ENCODE data around the gene SOCS1. TPM values are rescaled to one million over a fixed set of nuclear protein-coding genes. Genes with fewer than 3 reads are reported as not detected.

The SOCS1 gene
- total and polyA plus RNA-seq, 9 of the 15 experiments (the other 6 are each of a cell fraction or from before 2014, with no cell fraction given), result 0.04 to 7.5 (median 2.3) TPM

DNA sequence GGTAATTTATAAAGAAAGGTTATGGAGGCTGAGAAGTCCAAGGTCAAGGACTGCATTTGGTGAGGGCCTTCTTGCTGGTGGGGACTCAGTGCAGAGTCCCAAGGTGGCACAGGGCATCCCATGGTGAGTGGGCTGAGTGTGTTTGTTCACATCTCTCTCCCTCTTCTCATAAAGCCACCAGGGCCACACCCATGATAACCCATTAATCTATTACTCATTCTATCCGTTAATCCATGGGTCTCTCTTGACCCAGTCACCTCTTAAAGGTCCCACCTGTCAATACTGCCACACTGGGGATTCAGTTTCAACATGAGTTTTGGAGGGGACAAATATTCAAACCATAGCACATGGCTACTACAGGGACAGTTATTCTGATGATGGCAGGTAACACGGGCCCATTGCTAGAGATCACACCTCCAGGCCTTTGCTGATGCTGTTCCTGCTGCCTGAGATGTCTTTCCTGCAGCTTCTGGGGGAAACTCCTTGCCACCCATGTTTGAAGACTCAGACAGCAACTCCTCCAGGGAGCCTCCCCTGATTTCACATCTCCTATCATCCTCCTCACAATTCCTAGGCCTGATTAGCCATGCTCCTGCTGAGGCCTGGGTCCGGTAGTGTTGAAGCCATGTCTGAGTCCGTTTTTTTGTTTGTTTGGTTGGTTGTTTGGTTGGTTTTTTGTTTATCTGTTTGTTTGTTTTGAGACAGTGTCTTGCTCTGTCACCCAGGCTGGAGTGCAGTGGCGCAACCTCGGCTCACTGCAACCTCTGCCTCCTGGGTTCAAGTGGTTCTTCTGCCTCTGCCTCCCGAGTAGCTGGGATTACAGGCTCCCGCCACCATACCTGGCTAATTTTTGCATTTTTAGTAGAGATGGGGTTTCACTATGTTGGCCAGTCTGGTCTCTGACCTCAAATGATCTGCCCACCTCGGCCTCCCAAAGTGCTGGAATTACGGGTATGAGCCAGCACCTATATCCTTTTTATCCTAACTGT is 16.1 kb downstream of the SOCS1 start (continued):
- TF ChIP-seq BRCA1 (IDR thresholded peaks at IDR 0.05), result no peak
- TF ChIP-seq BRCA1 (CRISPR knock-in tag; IDR thresholded peaks at IDR 0.05), result no peak
- no peak for TF ChIP-seq RBM14 (IDR thresholded peaks at IDR 0.05; ENCODE audit: borderline replicate concordance, insufficient read depth, low read depth, low read length)
- 0 out of 4 replicates have a peak, but pooled peaks of 1 of the 2 experiments have one; percentile 21 for TF ChIP-seq RCOR1 (IDR thresholded peaks at IDR 0.05; ENCODE audit: borderline replicate concordance in 1 of 2, low read depth in 2 of 2, low read length in 2 of 2)
- TF ChIP-seq, protein P1, sequence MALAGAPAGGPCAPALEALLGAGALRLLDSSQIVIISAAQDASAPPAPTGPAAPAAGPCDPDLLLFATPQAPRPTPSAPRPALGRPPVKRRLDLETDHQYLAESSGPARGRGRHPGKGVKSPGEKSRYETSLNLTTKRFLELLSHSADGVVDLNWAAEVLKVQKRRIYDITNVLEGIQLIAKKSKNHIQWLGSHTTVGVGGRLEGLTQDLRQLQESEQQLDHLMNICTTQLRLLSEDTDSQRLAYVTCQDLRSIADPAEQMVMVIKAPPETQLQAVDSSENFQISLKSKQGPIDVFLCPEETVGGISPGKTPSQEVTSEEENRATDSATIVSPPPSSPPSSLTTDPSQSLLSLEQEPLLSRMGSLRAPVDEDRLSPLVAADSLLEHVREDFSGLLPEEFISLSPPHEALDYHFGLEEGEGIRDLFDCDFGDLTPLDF (CRISPR knock-in tag; IDR thresholded peaks at IDR 0.05), result no peak
- TF ChIP-seq ZNF282 (CRISPR knock-in tag; IDR thresholded peaks at IDR 0.05), result no peak
- TF ChIP-seq, protein P2, sequence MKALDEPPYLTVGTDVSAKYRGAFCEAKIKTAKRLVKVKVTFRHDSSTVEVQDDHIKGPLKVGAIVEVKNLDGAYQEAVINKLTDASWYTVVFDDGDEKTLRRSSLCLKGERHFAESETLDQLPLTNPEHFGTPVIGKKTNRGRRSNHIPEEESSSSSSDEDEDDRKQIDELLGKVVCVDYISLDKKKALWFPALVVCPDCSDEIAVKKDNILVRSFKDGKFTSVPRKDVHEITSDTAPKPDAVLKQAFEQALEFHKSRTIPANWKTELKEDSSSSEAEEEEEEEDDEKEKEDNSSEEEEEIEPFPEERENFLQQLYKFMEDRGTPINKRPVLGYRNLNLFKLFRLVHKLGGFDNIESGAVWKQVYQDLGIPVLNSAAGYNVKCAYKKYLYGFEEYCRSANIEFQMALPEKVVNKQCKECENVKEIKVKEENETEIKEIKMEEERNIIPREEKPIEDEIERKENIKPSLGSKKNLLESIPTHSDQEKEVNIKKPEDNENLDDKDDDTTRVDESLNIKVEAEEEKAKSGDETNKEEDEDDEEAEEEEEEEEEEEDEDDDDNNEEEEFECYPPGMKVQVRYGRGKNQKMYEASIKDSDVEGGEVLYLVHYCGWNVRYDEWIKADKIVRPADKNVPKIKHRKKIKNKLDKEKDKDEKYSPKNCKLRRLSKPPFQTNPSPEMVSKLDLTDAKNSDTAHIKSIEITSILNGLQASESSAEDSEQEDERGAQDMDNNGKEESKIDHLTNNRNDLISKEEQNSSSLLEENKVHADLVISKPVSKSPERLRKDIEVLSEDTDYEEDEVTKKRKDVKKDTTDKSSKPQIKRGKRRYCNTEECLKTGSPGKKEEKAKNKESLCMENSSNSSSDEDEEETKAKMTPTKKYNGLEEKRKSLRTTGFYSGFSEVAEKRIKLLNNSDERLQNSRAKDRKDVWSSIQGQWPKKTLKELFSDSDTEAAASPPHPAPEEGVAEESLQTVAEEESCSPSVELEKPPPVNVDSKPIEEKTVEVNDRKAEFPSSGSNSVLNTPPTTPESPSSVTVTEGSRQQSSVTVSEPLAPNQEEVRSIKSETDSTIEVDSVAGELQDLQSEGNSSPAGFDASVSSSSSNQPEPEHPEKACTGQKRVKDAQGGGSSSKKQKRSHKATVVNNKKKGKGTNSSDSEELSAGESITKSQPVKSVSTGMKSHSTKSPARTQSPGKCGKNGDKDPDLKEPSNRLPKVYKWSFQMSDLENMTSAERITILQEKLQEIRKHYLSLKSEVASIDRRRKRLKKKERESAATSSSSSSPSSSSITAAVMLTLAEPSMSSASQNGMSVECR (CRISPR knock-in tag; IDR thresholded peaks at IDR 0.05), result no peak
- TF ChIP-seq, protein P3, sequence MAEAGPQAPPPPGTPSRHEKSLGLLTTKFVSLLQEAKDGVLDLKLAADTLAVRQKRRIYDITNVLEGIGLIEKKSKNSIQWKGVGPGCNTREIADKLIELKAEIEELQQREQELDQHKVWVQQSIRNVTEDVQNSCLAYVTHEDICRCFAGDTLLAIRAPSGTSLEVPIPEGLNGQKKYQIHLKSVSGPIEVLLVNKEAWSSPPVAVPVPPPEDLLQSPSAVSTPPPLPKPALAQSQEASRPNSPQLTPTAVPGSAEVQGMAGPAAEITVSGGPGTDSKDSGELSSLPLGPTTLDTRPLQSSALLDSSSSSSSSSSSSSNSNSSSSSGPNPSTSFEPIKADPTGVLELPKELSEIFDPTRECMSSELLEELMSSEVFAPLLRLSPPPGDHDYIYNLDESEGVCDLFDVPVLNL (CRISPR knock-in tag; IDR thresholded peaks at IDR 0.05; ENCODE audit: low read depth), result no peak
- TF ChIP-seq, protein P4, sequence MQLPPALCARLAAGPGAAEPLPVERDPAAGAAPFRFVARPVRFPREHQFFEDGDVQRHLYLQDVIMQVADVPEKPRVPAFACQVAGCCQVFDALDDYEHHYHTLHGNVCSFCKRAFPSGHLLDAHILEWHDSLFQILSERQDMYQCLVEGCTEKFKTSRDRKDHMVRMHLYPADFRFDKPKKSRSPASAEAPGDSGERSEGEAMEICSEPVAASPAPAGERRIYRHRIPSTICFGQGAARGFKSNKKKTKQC (CRISPR knock-in tag; IDR thresholded peaks at IDR 0.05), result no peak
- no peak for TF ChIP-seq SMARCB1 (IDR thresholded peaks at IDR 0.05; ENCODE audit: insufficient read length, low read depth)
- TF ChIP-seq SMAD4 (CRISPR knock-in tag; conservative IDR thresholded peaks at IDR 0.05), result no peak
- no peak for TF ChIP-seq TRIM28 (IDR thresholded peaks at IDR 0.05)
- TF ChIP-seq, protein P5, sequence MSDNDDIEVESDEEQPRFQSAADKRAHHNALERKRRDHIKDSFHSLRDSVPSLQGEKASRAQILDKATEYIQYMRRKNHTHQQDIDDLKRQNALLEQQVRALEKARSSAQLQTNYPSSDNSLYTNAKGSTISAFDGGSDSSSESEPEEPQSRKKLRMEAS (CRISPR knock-in tag; IDR thresholded peaks at IDR 0.05), result no peak
- no peak for TF ChIP-seq NFE2L1 (tag; IDR thresholded peaks at IDR 0.05; ENCODE audit: borderline replicate concordance, low read depth)
- TF ChIP-seq BCOR (IDR thresholded peaks at IDR 0.05), result peak; percentile 90
- TF ChIP-seq NFIC (IDR thresholded peaks at IDR 0.05), result no peak
- TF ChIP-seq RHOXF2B (CRISPR knock-in tag; conservative IDR thresholded peaks at IDR 0.05), result no peak
- TF ChIP-seq MEF2A (IDR thresholded peaks at IDR 0.05; ENCODE audit: control insufficient read depth, low read depth, low read length), result no peak
- TF ChIP-seq HSF4 (CRISPR knock-in tag; IDR thresholded peaks at IDR 0.05; ENCODE audit: borderline replicate concordance), result no peak

All from K562 (cell line).